Hepatic stellate cell (primary cell): ENCODE results near the gene APBA2.

Experiments used
- DNase-seq: peaks from one replicate; pipeline ENCODE4 v3.0.0; 2011; ENCODE audit warnings: low spot score

Gene APBA2

GRCh38 chr15:29088666-29089065, 202.9 kb downstream of the APBA2 start:
- DNase-seq = no peak

- DNase-seq = no peak
Measured at GRCh38 chr15:29089731-29090616, 204.2 kb downstream of the APBA2 start.

DNA sequence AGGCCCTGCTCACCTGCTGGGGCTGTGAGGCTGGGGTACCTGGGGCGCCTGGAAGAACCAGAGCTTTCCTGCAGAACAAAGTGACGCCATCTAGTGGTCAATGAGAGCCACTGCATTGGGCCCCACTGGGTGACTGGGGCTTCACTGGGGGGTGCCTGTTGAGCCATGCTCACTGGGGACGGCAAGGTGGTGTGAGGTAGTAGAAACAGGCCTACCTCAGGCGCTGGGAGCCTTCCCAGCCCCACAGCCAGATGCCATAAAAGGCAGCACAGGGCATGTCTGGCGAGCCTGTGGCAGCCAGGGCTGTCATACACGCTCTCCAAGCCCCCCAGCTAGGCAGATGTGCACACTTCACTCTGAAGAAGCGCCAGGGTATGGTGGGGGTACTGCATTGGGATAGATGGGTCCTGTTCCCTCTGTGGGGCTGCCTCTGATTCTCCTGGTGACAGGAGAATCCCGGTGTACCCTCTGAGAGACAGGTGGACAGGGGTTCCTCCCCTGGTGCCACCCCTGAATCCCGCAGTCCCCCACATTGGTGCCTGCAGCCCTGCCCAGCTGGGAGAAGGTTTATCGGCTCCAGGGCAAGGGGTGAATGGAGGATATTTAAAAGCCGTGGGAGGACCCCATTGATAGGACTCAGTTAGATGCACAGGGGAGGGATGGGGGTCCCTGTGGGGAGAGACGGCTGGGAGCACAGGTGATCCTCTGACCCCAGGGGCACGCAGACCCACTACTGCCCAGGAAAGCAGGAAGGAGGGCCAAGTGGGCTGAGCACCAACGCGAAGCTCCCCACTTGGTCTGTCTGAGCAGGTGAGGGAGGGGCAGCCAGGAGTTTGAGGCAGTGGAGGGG, 205.1 kb downstream of the APBA2 start:
- DNase-seq = peak; percentile 67

GRCh38 chr15:29091666-29092065, 205.9 kb downstream of the APBA2 start:
- no peak for DNase-seq

DNA sequence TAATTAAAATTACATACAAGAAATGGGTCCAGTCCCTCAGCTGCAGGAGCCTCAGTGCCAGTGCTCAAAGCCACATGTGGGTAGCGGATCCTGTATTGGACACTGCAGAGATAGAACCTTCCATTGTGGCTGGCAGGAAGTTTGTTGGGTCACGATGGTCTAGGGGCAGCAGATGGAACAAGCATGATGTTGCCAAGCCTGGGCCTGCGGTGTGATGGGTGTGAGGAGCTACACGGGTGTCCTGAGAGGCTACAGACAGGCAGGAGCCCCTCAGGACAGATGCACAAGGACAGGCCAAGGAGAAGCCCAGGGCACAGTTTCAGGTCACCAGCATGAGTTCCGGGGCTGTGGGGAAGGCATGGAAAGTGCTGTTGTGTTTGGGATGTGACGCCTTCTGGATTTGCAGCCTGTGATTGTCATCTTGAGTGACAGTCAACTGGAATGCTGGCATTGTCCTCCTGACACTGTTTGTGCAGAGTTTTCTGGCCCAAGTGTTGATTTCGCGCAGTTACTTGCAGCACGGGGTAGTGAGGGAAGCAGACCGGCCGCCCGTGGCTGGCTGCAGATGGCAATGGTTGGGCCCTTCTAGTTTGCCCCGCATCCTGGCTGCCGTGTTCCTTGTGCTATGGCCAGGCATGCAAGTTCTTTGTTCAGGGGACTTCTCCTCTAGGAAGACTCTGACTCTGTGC, 206.7 kb downstream of the APBA2 start:
- DNase-seq = no peak

- DNase-seq = no peak
Measured at GRCh38 chr15:29093065-29093435, 207.3 kb downstream of the APBA2 start.

DNA sequence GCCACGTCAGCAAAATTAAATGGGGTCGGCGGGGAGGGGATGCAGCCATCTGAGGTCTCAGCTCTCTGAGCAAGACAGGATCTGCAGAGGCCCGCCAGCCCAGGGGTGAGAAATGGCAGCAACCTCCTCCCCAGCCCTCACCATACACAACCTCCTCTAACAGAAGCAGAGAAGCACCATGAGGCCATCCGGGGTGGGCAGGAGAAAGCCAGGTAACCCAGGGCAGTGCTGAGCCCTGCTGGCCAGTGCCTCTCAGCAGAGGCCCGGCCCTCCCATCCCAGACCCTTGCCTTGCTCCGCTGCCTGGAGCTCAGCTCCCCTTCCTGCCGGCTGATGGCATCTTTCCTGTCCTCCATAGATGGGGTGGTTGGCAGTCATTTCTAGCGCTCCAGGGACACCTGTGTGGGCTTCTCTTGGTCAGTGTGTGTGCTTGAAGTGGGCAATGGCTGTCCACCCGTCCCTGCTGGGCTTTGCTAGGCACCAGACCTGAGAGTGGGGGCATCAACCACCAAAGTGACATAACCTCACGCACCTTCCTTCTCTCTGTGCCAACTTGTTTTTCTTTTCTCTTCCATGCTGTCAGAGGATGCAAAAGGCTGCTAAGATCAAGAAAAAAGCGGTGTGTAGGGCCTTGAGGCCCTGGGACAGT, 208.0 kb downstream of the APBA2 start:
- no peak for DNase-seq

- no peak for DNase-seq
Measured at GRCh38 chr15:29094711-29095110, 208.9 kb downstream of the APBA2 start.

DNA sequence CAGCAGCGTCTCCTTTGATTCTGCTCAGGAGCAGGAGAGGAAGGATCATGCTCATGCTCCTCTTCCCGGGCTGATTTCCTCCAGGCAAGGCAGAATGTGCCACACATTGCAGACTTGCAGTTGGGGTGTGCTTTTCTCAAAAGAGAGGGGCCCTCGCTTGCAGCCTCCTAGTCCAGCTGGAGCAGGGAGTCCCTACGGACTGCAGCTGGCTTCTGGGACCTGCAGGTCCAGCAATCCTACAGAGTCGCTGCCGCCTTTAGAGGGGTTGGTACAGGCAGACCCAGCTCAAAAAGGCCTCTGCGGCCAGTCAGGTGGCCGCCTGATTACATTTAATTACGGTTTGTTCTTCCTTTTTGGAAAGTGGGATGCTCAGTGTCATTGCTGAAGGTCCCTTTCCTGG, 210.0 kb downstream of the APBA2 start:
- DNase-seq = no peak

- no peak for DNase-seq
Measured at GRCh38 chr15:29097168-29097567, 211.4 kb downstream of the APBA2 start.

DNA sequence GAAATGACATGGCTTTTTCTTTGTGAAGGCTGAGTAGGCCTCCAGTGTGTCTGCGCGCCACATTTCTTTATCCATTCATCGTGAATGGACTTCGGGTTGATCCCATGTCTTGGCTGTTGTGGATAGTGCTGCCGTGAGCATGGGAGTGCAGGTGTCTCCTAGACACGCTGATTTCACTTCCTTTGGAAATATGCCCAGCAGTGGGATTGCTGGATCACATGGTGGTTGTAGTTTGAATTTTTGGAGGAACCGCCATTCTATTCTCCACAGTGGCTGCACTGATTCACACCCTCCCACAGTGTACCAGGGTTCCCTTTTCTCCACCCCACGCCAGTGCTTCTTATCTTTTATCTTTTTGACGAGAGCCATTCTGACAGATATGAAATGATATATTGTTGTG, 212.2 kb downstream of the APBA2 start:
- DNase-seq = no peak

- DNase-seq = no peak
Measured at GRCh38 chr15:29098652-29099051, 212.9 kb downstream of the APBA2 start.

- no peak for DNase-seq
Measured at GRCh38 chr15:29099131-29099880, 213.5 kb downstream of the APBA2 start.

DNA sequence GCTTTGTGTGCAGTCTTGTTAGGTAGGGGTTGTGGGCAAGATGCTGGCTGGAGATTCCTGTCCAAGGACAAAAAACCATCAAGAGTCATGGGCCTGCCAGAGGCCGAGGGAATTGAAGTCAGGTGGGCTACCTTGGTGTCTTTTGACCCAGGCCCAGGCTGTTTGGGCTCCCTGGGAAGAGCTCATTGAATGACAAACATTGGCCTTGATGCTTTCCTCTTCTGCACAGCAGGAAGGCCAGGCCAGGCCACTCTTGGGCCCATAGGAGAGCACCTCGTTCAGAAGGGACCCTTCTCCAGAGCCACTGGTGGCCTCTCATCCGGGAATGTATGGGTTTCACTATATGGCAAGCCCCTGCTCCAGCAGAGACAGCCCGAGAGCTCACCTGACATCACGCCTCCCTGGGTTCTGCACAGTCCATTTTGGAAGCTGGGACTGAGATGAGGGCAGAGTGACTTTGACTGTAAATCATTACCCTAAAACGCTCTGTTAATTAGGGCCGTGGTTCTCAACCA, 214.8 kb downstream of the APBA2 start:
- DNase-seq = no peak

GRCh38 chr15:29101491-29101890, 215.7 kb downstream of the APBA2 start:
- DNase-seq = no peak

DNA sequence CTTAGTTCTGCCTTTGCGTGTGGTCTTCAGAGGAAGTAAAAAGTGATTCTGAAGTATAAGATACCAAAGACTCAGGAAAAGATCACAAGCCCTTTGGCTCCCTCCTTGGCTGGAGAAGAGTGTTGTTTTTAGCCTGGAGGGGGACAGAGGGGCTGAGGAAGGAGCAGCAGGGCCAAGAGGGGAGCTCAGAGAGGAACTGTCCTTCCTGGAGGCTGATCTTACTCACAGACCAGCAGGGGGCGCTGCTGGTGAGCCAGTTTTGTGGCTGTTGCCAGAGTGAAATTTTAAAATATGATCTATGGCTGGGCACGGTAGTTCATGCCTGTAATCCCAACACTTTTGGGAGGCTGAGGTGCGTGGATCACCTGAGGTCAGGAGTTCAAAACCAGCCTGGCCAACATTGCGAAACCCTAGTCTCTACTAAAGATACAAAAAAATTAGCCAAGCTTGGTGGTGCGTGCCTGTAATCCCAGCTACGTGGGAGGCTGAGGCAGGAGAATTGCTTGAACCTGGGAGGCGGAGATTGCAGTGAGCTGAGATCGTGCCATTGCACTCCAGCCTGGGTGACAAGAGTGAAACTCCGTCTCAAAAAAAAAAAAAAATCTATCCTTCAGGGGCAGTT, 216.5 kb downstream of the APBA2 start:
- DNase-seq = peak; percentile 72

- DNase-seq = peak; percentile 74
Measured at GRCh38 chr15:29102911-29103823, 217.4 kb downstream of the APBA2 start.

DNA sequence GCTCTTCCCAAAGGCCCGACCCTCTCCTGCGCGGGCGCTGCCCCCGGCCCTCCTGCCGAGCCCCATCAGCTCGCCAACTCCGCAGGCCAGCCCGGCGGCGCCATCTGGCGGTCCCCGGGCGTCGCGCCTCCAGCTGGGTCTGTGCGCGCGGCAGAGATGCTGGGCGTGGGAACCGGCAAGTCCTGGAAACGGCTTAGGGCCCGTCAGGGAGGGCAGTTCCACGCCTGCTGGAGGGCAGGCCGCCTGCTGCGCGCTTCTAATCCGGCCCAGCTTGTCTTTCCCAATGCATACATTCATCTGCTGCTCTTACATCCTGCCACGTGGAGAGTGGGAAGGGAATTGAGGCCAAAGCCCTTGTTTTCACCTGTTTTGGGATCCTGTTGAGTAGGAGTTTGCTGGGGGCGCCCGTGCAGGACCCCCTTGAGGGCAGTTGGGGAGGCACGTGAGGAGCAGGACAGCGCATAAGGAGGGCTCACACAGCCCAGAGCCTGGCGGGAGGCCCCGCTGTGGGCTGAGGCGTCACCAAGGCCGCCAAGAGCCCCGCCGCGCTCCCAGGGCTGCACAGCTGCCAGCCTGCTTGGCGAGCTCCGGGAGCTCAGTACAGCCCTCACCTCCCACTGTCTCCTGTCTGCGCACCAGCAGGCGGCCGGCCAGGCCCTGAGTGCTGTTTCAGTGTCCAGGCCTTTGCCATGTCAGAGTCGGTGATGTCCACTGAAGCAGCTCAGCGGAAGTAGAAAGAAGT, 218.2 kb downstream of the APBA2 start:
- DNase-seq = peak; percentile 92

DNA sequence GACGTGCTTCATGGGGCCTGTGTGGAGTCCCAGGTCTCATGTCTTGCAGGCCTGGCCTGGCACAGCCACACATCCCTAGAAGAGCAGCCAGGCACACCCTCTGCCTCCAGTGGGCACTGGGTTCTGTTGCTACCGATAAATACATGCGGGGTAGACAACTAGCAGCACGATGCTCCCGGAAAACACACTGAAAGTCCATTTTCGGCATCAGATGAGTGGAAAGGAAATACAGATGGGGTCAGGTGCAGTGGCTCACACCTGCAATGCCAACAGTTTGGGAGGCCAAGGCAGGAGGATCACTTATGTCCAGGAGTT, 218.7 kb downstream of the APBA2 start:
- DNase-seq = no peak
